Measurements from ENCODE around the gene ADK. TPM values are rescaled to one million over a fixed set of nuclear protein-coding genes. Genes with fewer than 3 reads are reported as not detected.
A peak's percentile ranks its signal among the peaks of the same experiment; 100 is the strongest.

ADK gene
- total RNA-seq, 1 donor from 2014 or later, result 26.2 TPM

- Mint-ChIP-seq H3K9me3 (no peaks in the 10 kb centered on the region), H3K27me3 (ENCODE audit: low read depth) (no peaks in the 10 kb centered on the region), H3K4me1 (peaks cover 8% of the 10 kb centered on the region), H3K27ac (peak overlapping the region; percentile 55), H3K36me3 (peaks cover 52% of the 10 kb centered on the region), H3K4me3 (no peak overlapping the region)
- TF ChIP-seq CTCF (IDR thresholded peaks at IDR 0.05; ENCODE audit: unreplicated experiment), result no peak
- no peak for DNase-seq (ENCODE audit: low spot score in 2 of 2, unreplicated experiment in 2 of 2)
Observed at GRCh38 chr10:74118804-74119203, 32.2 kb upstream of the ADK start.

GRCh38 chr10:74120911-74121310, 30.1 kb upstream of the ADK start:
- DNase-seq (ENCODE audit: low spot score in 2 of 2, unreplicated experiment in 2 of 2), result no peak
- TF ChIP-seq CTCF (IDR thresholded peaks at IDR 0.05; ENCODE audit: unreplicated experiment), result no peak
- peaks cover 8% of the 10 kb centered on the region for H3K4me1 Mint-ChIP-seq
- H3K9me3 Mint-ChIP-seq, result no peaks in the 10 kb centered on the region
- no peak overlapping the region for H3K4me3 Mint-ChIP-seq
- H3K27ac Mint-ChIP-seq, result peak overlapping the region; percentile 28
- no peaks in the 10 kb centered on the region for H3K27me3 Mint-ChIP-seq (ENCODE audit: low read depth)
- peaks cover 51% of the 10 kb centered on the region for H3K36me3 Mint-ChIP-seq

DNA sequence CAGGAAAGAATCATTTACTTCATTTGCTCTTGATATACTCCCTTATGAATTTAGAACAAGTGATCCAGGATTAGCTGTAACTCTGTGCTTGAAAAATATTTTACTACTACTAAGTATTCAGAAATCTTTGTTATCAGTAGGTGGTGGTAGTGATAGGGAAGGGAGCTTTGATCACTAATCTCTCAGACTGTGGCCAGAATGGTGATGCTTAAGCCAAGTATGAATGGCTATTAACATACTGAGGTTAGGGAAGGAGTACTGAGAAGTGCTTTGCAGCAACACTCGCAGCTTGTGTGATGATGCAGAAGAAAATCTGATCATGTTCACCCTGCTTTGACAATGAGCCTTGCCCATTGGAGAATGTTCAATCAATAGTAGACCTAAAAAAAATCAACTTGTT, 29.7 kb upstream of the ADK start:
- H3K27ac Mint-ChIP-seq, result peak overlapping the region; percentile 28
- H3K4me3 Mint-ChIP-seq, result no peak overlapping the region
- TF ChIP-seq CTCF (IDR thresholded peaks at IDR 0.05; ENCODE audit: unreplicated experiment), result no peak
- H3K4me1 Mint-ChIP-seq, result peaks cover 8% of the 10 kb centered on the region
- no peak for DNase-seq (ENCODE audit: low spot score in 2 of 2, unreplicated experiment in 2 of 2)
- H3K27me3 Mint-ChIP-seq (ENCODE audit: low read depth), result no peaks in the 10 kb centered on the region
- peaks cover 46% of the 10 kb centered on the region for H3K36me3 Mint-ChIP-seq
- H3K9me3 Mint-ChIP-seq, result no peaks in the 10 kb centered on the region

DNA sequence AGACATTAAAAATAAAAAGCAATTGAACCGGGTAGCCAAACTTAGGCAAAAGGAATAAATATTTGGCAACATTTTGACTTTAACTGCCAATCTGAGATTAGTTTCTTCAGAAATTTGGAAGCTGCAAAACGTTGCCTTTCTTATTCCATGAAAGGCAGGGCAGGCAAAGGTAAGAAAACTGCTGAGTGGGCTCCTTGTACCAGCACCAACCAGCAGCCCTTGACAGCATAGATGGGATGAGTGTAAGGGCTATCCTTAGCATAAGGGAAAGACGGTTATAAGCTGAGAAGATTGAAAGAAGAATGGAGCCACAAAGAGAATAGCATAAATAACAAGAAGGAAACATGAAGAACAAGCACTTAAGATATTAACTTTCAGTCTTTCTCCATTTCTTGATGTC, 29.0 kb upstream of the ADK start:
- H3K4me1 Mint-ChIP-seq, result peaks cover 8% of the 10 kb centered on the region
- no peaks in the 10 kb centered on the region for H3K27me3 Mint-ChIP-seq (ENCODE audit: low read depth)
- no peaks in the 10 kb centered on the region for H3K9me3 Mint-ChIP-seq
- H3K36me3 Mint-ChIP-seq, result peaks cover 42% of the 10 kb centered on the region
- H3K27ac Mint-ChIP-seq, result peak overlapping the region; percentile 12
- no peak for DNase-seq (ENCODE audit: low spot score in 2 of 2, unreplicated experiment in 2 of 2)
- no peak overlapping the region for H3K4me3 Mint-ChIP-seq
- no peak for TF ChIP-seq CTCF (IDR thresholded peaks at IDR 0.05; ENCODE audit: unreplicated experiment)

- peaks cover 39% of the 10 kb centered on the region for H3K36me3 Mint-ChIP-seq
- H3K4me1 Mint-ChIP-seq, result peaks cover 8% of the 10 kb centered on the region
- no peak overlapping the region for H3K4me3 Mint-ChIP-seq
- no peak for DNase-seq (ENCODE audit: low spot score in 2 of 2, unreplicated experiment in 2 of 2)
- no peak overlapping the region for H3K27ac Mint-ChIP-seq
- no peaks in the 10 kb centered on the region for H3K9me3 Mint-ChIP-seq
- no peak for TF ChIP-seq CTCF (IDR thresholded peaks at IDR 0.05; ENCODE audit: unreplicated experiment)
- no peaks in the 10 kb centered on the region for H3K27me3 Mint-ChIP-seq (ENCODE audit: low read depth)
Observed at GRCh38 chr10:74123081-74123480, 27.9 kb upstream of the ADK start.

Data from mesothelial cell of epicardium (in vitro differentiated cells).